ENCODE data around the gene MRTFA.
"Not testable (repeated sequence)": the region's sequence is repeated elsewhere in the genome, so short reads cannot be mapped to it uniquely, and the experiment has no call there.

The MRTFA gene

GRCh38 chr22:40511604-40512003 is 124.9 kb downstream of the MRTFA start:
- H3K36me3 ChIP-seq (ENCODE audit: control insufficient read depth, insufficient read depth, low read length), result no peaks in the 10 kb centered on the region; the same call in 1 of the 2 replicates
- no peak for TF ChIP-seq CTCF (IDR thresholded peaks at IDR 0.05; ENCODE audit: insufficient read depth, low read length, poor library complexity, severe bottlenecking)
- no peak overlapping the region for H3K4me3 ChIP-seq (replicated peaks; ENCODE audit: low read depth, low read length)
- DNase-seq (ENCODE audit: extremely low read depth, insufficient read length), result no peak
- H3K27me3 ChIP-seq (replicated peaks; ENCODE audit: control insufficient read depth, insufficient read depth, low read length), result no peaks in the 10 kb centered on the region

GRCh38 chr22:40510631-40511364 is 125.7 kb downstream of the MRTFA start:
- Histone ChIP-seq H3K36me3 (ENCODE audit: control insufficient read depth, insufficient read depth, low read length) (no peaks in the 10 kb centered on the region; the same call in 1 of the 2 replicates), H3K4me3 (replicated peaks; ENCODE audit: low read depth, low read length) (no peak overlapping the region), H3K27me3 (replicated peaks; ENCODE audit: control insufficient read depth, insufficient read depth, low read length) (no peaks in the 10 kb centered on the region)
- DNase-seq (ENCODE audit: extremely low read depth, insufficient read length), result no peak
- no peak for TF ChIP-seq CTCF (IDR thresholded peaks at IDR 0.05; ENCODE audit: insufficient read depth, low read length, poor library complexity, severe bottlenecking)

- Histone ChIP-seq H3K27me3 (replicated peaks; ENCODE audit: control insufficient read depth, insufficient read depth, low read length) (no peaks in the 10 kb centered on the region), H3K36me3 (ENCODE audit: control insufficient read depth, insufficient read depth, low read length) (no peaks in the 10 kb centered on the region; the same call in 1 of the 2 replicates), H3K4me3 (replicated peaks; ENCODE audit: low read depth, low read length) (no peak overlapping the region)
- TF ChIP-seq CTCF (IDR thresholded peaks at IDR 0.05; ENCODE audit: insufficient read depth, low read length, poor library complexity, severe bottlenecking), result no peak
- no peak for DNase-seq (ENCODE audit: extremely low read depth, insufficient read length)
Measured at GRCh38 chr22:40509401-40510134, 127.0 kb downstream of the MRTFA start.

GRCh38 chr22:40508046-40508445 is 128.5 kb downstream of the MRTFA start:
- not testable (repeated sequence) for H3K4me3 ChIP-seq (replicated peaks; ENCODE audit: low read depth, low read length); DNase-seq (ENCODE audit: extremely low read depth, insufficient read length); H3K27me3 ChIP-seq (replicated peaks; ENCODE audit: control insufficient read depth, insufficient read depth, low read length); H3K36me3 ChIP-seq (ENCODE audit: control insufficient read depth, insufficient read depth, low read length)

- TF ChIP-seq CTCF (IDR thresholded peaks at IDR 0.05; ENCODE audit: insufficient read depth, low read length, poor library complexity, severe bottlenecking), result no peak
- no peak overlapping the region for H3K4me3 ChIP-seq (replicated peaks; ENCODE audit: low read depth, low read length)
- no peak for DNase-seq (ENCODE audit: extremely low read depth, insufficient read length)
- H3K36me3 ChIP-seq (ENCODE audit: control insufficient read depth, insufficient read depth, low read length), result no peaks in the 10 kb centered on the region
- no peaks in the 10 kb centered on the region for H3K27me3 ChIP-seq (replicated peaks; ENCODE audit: control insufficient read depth, insufficient read depth, low read length)
Measured at GRCh38 chr22:40507491-40507890, 129.0 kb downstream of the MRTFA start.

GRCh38 chr22:40506762-40507161 is 129.8 kb downstream of the MRTFA start:
- TF ChIP-seq CTCF (IDR thresholded peaks at IDR 0.05; ENCODE audit: insufficient read depth, low read length, poor library complexity, severe bottlenecking), result no peak
- H3K36me3 ChIP-seq (ENCODE audit: control insufficient read depth, insufficient read depth, low read length), result no peaks in the 10 kb centered on the region
- H3K4me3 ChIP-seq (replicated peaks; ENCODE audit: low read depth, low read length), result no peak overlapping the region
- DNase-seq (ENCODE audit: extremely low read depth, insufficient read length), result no peak
- H3K27me3 ChIP-seq (replicated peaks; ENCODE audit: control insufficient read depth, insufficient read depth, low read length), result no peaks in the 10 kb centered on the region

Data from GM06990 (cell line).